ENCODE data around the gene NFIA. TPM values are rescaled to one million over a fixed set of nuclear protein-coding genes. Genes with fewer than 3 reads are reported as not detected.

The NFIA gene
- total and polyA plus RNA-seq, 9 of the 15 experiments (the other 6 are each of a cell fraction or from before 2014, with no cell fraction given): 5.3 to 24.9 (median 9.8) TPM

GRCh38 chr1:61506236-61506635 is 423.9 kb downstream of the NFIA start:
- H3K27ac ChIP-seq (ENCODE audit: extremely low read depth, low read depth, low read length): no peak overlapping the region
- H3K9me1 ChIP-seq (ENCODE audit: control insufficient read depth, insufficient read depth, low read length): no peaks in the 10 kb centered on the region
- CTCF ChIA-PET (ENCODE audit: low intra/inter-chr PET ratio): no interaction called here
- no peaks in the 10 kb centered on the region for H3K79me2 ChIP-seq (ENCODE audit: control insufficient read depth, insufficient read depth, low read length)
- H3K9ac ChIP-seq (ENCODE audit: insufficient read depth in 1 of 2, low read depth in 2 of 2, low read length in 2 of 2): no peak overlapping the region
- no peak for ATAC-seq
- H3K4me3 ChIP-seq: no peak overlapping the region
- no peaks in the 10 kb centered on the region for H3K4me1 ChIP-seq (replicated peaks in 1 of 2; ENCODE audit: control insufficient read depth in 2 of 2, insufficient read depth in 2 of 2, low read length in 2 of 2)
- WGBS (ENCODE audit: insufficient coverage, low coverage, missing lambda C conversion rate): 0% methylated on average over 2 of the region's 2 CpGs
- H3K4me2 ChIP-seq (ENCODE audit: insufficient read depth, low read length): no peak overlapping the region
- no peaks in the 10 kb centered on the region for H3K9me3 ChIP-seq (replicated peaks; ENCODE audit: control insufficient read depth, insufficient read depth, low read depth, low read length)
- intact Hi-C loops (cut with micrococcal nuclease): no loop called here
- no TSS peak for BruUV-seq (replicated peaks)
- no peaks in the 10 kb centered on the region for H3K36me3 ChIP-seq (ENCODE audit: control insufficient read depth, insufficient read depth, low read length)
- no peaks in the 10 kb centered on the region for H4K20me1 ChIP-seq (replicated peaks; ENCODE audit: control insufficient read depth, insufficient read depth, low read length)
- DNase-seq (ENCODE audit: extremely low read depth in 1 of 4, low spot score in 3 of 4): no peak
- TF ChIP-seq ARID1B (IDR thresholded peaks at IDR 0.05) (no peak), CCNT2 (IDR thresholded peaks at IDR 0.05; ENCODE audit: borderline replicate concordance, extremely low read depth, insufficient read length, low read depth, low read length) (no peak), GTF2A2 (tag; IDR thresholded peaks at IDR 0.05) (no peak), EWSR1 (IDR thresholded peaks at IDR 0.05; ENCODE audit: borderline replicate concordance, low read depth, partially characterized antibody) (no peak), MEF2D (tag; conservative IDR thresholded peaks at IDR 0.05; ENCODE audit: low read depth) (no peak), NR2C1 (IDR thresholded peaks at IDR 0.05) (no peak), NR2C1 (tag; IDR thresholded peaks at IDR 0.05) (no peak), SIX5 (IDR thresholded peaks at IDR 0.05; ENCODE audit: borderline replicate concordance in 1 of 2, insufficient read depth in 1 of 2, low read depth in 1 of 2, low read length in 2 of 2) (no peak), SRSF9 (IDR thresholded peaks at IDR 0.05; ENCODE audit: borderline replicate concordance, low read depth, low read length) (no peak)
- POLR2A ChIA-PET: interaction anchor here (0.9 to 1.2 kb wide), 2 partner anchors 17 to 21 kb away, joined by 3 read pairs; no protein-coding TSS in a partner anchor
- no peak overlapping the region for H2AFZ ChIP-seq (ENCODE audit: low read depth, low read length)
- peaks cover 0 to 9% of the 10 kb centered on the region in 2 experiments; a peak in 4 of 5 replicates for H3K27me3 ChIP-seq (ENCODE audit: control insufficient read depth in 2 of 2, insufficient read depth in 2 of 2, low read length in 2 of 2)
- no peak for FAIRE-seq
- in situ Hi-C loops (cut with MboI): no loop called here
